IMR-90 (cell line): Measurements from ENCODE around the gene HLA-DQB1. TPM values are rescaled to one million over a fixed set of nuclear protein-coding genes. Genes with fewer than 3 reads are reported as not detected.

Experiments
- ATAC-seq: fragments of 200-7000 bp; cut with Tn5 transposase; 2 replicates; pipeline ENCODE4 v1.9.1; 2020; ENCODE audit warnings: low read depth, mild to moderate bottlenecking, moderate library complexity
- BruUV-seq: library from RNA; stranded (reverse); fragments of 400-500 nt; replicated peaks from 2 replicates; lab custom pipeline; 2021; lab: Mats Ljungman, UMichigan
- CTCF ChIA-PET: fragments of 300-600 bp; formaldehyde crosslinking; extraction: SDS; loops from one replicate; lab custom pipeline; 2021; ENCODE audit warnings: antibody characterized with exemption; lab: Yijun Ruan, JAX
- POLR2A ChIA-PET: fragments of 300-600 bp; sonication (Branson Sonifier 250); formaldehyde crosslinking; loops from one replicate; lab custom pipeline; 2022; ENCODE audit warnings: antibody characterized with exemption; ENCODE audit not compliant: unreplicated experiment; lab: Charles Lee
- DNase-seq: peaks from one replicate; pipeline ENCODE4 v3.0.0; 2013
- H2AFZ ChIP-seq: replicated peaks from 2 replicates; pipeline ENCODE3; 2013; ENCODE audit warnings: low read length, mild to moderate bottlenecking; ENCODE audit not compliant: poor library complexity
- H2AK5ac ChIP-seq: 2 replicates; pipeline ENCODE4 v1.6.1; 2013; ENCODE audit warnings: low read depth, low read length, inconsistent platforms
- H2AK9ac ChIP-seq: replicated peaks from 2 replicates; pipeline ENCODE3; 2013; ENCODE audit warnings: mild to moderate bottlenecking, low read depth, low read length, moderate library complexity; ENCODE audit not compliant: poor library complexity
- H2BK120ac ChIP-seq: 2 replicates; pipeline ENCODE4 v1.6.1; 2013; ENCODE audit warnings: low read depth, low read length, inconsistent platforms
- H2BK15ac ChIP-seq: 3 replicates; pipeline ENCODE4 v1.6.1; 2013; ENCODE audit warnings: low read depth, low read length, inconsistent platforms
- H2BK20ac ChIP-seq: 2 replicates; pipeline ENCODE4 v1.6.1; 2013; ENCODE audit warnings: low read depth, mild to moderate bottlenecking, inconsistent platforms, low read length, moderate library complexity
- H2BK5ac ChIP-seq: 2 replicates; pipeline ENCODE4 v1.6.1; 2013; ENCODE audit warnings: mild to moderate bottlenecking, low read depth, low read length, inconsistent platforms; ENCODE audit not compliant: poor library complexity, severe bottlenecking
- H3K14ac ChIP-seq: replicated peaks from 2 replicates; pipeline ENCODE4 v1.6.1; 2013; ENCODE audit warnings: low read depth, low read length, inconsistent platforms
- H3K18ac ChIP-seq: 2 replicates; pipeline ENCODE4 v1.6.1; 2013; ENCODE audit warnings: low read depth, low read length, control low read depth
- H3K23ac ChIP-seq: 2 replicates; pipeline ENCODE4 v1.6.1; 2013; ENCODE audit warnings: low read depth, low read length, inconsistent platforms
- H3K27ac ChIP-seq: 2 replicates; pipeline ENCODE4 v1.5.1; 2013; ENCODE audit warnings: mild to moderate bottlenecking, control low read depth, low read length; ENCODE audit not compliant: insufficient read depth
- H3K27me3 ChIP-seq: 2 replicates; pipeline ENCODE4 v1.6.1; 2013; ENCODE audit warnings: low read length; ENCODE audit not compliant: control insufficient read depth, insufficient read depth
- H3K36me3 ChIP-seq: 2 replicates; pipeline ENCODE4 v1.6.1; 2013; ENCODE audit warnings: low read length, mixed read lengths; ENCODE audit not compliant: control insufficient read depth, insufficient read depth
- H3K4ac ChIP-seq: 2 replicates; pipeline ENCODE4 v1.6.1; 2013; ENCODE audit warnings: low read depth, low read length, inconsistent platforms
- H3K4me1 ChIP-seq: 2 replicates; pipeline ENCODE4 v1.6.1; 2013; ENCODE audit warnings: low read length, mixed read lengths; ENCODE audit not compliant: control insufficient read depth, insufficient read depth
- H3K4me2 ChIP-seq: 2 replicates; pipeline ENCODE4 v1.6.1; 2013; ENCODE audit warnings: low read depth, mild to moderate bottlenecking, control low read depth, low read length, moderate library complexity
- H3K4me3 ChIP-seq: 2 replicates; pipeline ENCODE4 v1.5.1; 2013; ENCODE audit warnings: low read depth, mild to moderate bottlenecking, control low read depth, low read length, moderate library complexity; ENCODE audit not compliant: insufficient read depth
- H3K56ac ChIP-seq: 2 replicates; pipeline ENCODE4 v1.6.1; 2013; ENCODE audit warnings: low read length, inconsistent platforms; ENCODE audit not compliant: insufficient read depth; ENCODE audit errors: extremely low read depth
- H3K79me1 ChIP-seq, 2 experiments: 2 replicates each; pipeline ENCODE4 v1.6.1; 2013; ENCODE audit warnings: low read length in 2 of 2, inconsistent platforms in 1 of 2, low read depth in 1 of 2
- H3K9ac ChIP-seq: 2 replicates; pipeline ENCODE4 v1.6.1; 2013; ENCODE audit warnings: low read depth, low read length, control low read depth
- H3K9me1 ChIP-seq: 2 replicates; pipeline ENCODE4 v1.6.1; 2013; ENCODE audit warnings: low read length, inconsistent platforms; ENCODE audit not compliant: insufficient read depth
- H3K9me3 ChIP-seq: 2 replicates; pipeline ENCODE4 v1.6.1; 2013; ENCODE audit warnings: low read length; ENCODE audit not compliant: control insufficient read depth, insufficient read depth
- H4K20me1 ChIP-seq: 2 replicates; pipeline ENCODE4 v1.6.1; 2013; ENCODE audit warnings: low read length, inconsistent platforms; ENCODE audit not compliant: insufficient read depth
- H4K5ac ChIP-seq: 2 replicates; pipeline ENCODE4 v1.6.1; 2013; ENCODE audit warnings: mild to moderate bottlenecking, low read depth, low read length, control low read depth
- H4K8ac ChIP-seq, 2 experiments: 2 replicates each; pipeline ENCODE4 v1.6.1; 2013; ENCODE audit warnings: low read depth in 2 of 2, low read length in 2 of 2, control low read depth in 1 of 2, inconsistent platforms in 1 of 2
- H4K91ac ChIP-seq: 2 replicates; pipeline ENCODE4 v1.6.1; 2013; ENCODE audit warnings: low read depth, low read length, inconsistent platforms; ENCODE audit not compliant: insufficient read depth
- BHLHE40 ChIP-seq: fragments of 150-350 bp; IDR thresholded peaks from 2 replicates; pipeline ENCODE4 v1.6.1; 2016; ENCODE audit warnings: mild to moderate bottlenecking, low read depth, low read length
- CEBPB ChIP-seq: IDR thresholded peaks from 2 replicates; pipeline ENCODE4 v1.6.1; 2012; ENCODE audit warnings: low read depth, low read length, improper control_type of control experiment
- CHD1 ChIP-seq: IDR thresholded peaks from 2 replicates; pipeline ENCODE4 v1.6.1; 2012; ENCODE audit warnings: low read depth, low read length, improper control_type of control experiment
- MAZ ChIP-seq: IDR thresholded peaks from 2 replicates; pipeline ENCODE4 v1.6.1; 2012; ENCODE audit warnings: low read depth, mild to moderate bottlenecking, low read length, improper control_type of control experiment, moderate library complexity, borderline replicate concordance
- MXI1 ChIP-seq: IDR thresholded peaks from 2 replicates; pipeline ENCODE4 v1.6.1; 2012; ENCODE audit warnings: low read depth, mild to moderate bottlenecking, low read length, moderate library complexity, borderline replicate concordance
- NFE2L2 ChIP-seq: fragments of 150-350 bp; IDR thresholded peaks from 2 replicates; pipeline ENCODE4 v1.6.1; 2016; ENCODE audit warnings: low read depth, mild to moderate bottlenecking, low read length
- POLR2A ChIP-seq: IDR thresholded peaks from 2 replicates; pipeline ENCODE4 v1.6.1; 2012; ENCODE audit warnings: mild to moderate bottlenecking, low read depth, low read length
- RAD21 ChIP-seq: IDR thresholded peaks from 2 replicates; pipeline ENCODE4 v1.6.1; 2012; ENCODE audit warnings: low read length, improper control_type of control experiment
- RCOR1 ChIP-seq: IDR thresholded peaks from 2 replicates; pipeline ENCODE4 v1.6.1; 2012; ENCODE audit warnings: mild to moderate bottlenecking, low read length, improper control_type of control experiment; ENCODE audit not compliant: insufficient replicate concordance
- SMC3 ChIP-seq: fragments of 150-350 bp; IDR thresholded peaks from 2 replicates; pipeline ENCODE4 v1.6.1; 2016; ENCODE audit warnings: low read depth, mild to moderate bottlenecking, antibody characterized with exemption, low read length, moderate library complexity
- WGBS, 2 experiments: methylation state at CpG; one replicate each; pipeline versions ENCODE4 v1.1.5 to v1.1.7; 2013; ENCODE audit warnings: missing lambda C conversion rate in 2 of 2; ENCODE audit not compliant: insufficient read length in 1 of 2; ENCODE audit errors: extremely low coverage in 2 of 2; 5-methylcytosine and 5-hydroxymethylcytosine counted together
- dilution Hi-C: fragments of 300-500 bp; cut with HindIII; formaldehyde crosslinking; loops from one replicate; pipeline ENCODE4 v1.14.3; 2018; ENCODE audit warnings: low sequenced_read_pairs; ENCODE audit not compliant: unreplicated experiment
- in situ Hi-C: fragments of 300-500 bp; cut with MboI; formaldehyde crosslinking; loops from 3 replicates; pipeline ENCODE4 v1.14.3; 2019; ENCODE audit warnings: low sequenced_read_pairs, inconsistent platforms, mixed read lengths
- intact Hi-C: fragments of 100-400 bp; cut with micrococcal nuclease; formaldehyde crosslinking; loops from 2 replicates; pipeline ENCODE4 v1.10.0; 2022
- polyA plus RNA-seq, 3 experiments: library from polyadenylated mRNA; depleted of rRNA; stranded (reverse); fragments of >200 nt; gene quantifications; 2 replicates each; pipeline ENCODE4 v1.2.3, GENCODE V29; 2012; ENCODE audit warnings: low replicate concordance in 1 of 3
- total RNA-seq: library from RNA; depleted of rRNA; stranded (reverse); fragments of >200 nt; gene quantifications from 2 replicates; pipeline ENCODE4 v1.2.3, GENCODE V29; 2012
- TF ChIP-seq, protein P1 (sequence below): fragments of 150-350 bp; IDR thresholded peaks from 2 replicates; pipeline ENCODE4 v1.6.1; 2017; ENCODE audit warnings: mild to moderate bottlenecking, antibody characterized with exemption, low read length, low read depth
- TF ChIP-seq, protein P2 (sequence below): conservative IDR thresholded peaks from 2 replicates; pipeline ENCODE4 v1.5.1; 2012; ENCODE audit warnings: mild to moderate bottlenecking, low read depth, low read length, improper control_type of control experiment

HLA-DQB1 gene
- total and polyA plus RNA-seq, 2 of the 4 experiments (the other 2 are of a cell fraction): not detected

DNA sequence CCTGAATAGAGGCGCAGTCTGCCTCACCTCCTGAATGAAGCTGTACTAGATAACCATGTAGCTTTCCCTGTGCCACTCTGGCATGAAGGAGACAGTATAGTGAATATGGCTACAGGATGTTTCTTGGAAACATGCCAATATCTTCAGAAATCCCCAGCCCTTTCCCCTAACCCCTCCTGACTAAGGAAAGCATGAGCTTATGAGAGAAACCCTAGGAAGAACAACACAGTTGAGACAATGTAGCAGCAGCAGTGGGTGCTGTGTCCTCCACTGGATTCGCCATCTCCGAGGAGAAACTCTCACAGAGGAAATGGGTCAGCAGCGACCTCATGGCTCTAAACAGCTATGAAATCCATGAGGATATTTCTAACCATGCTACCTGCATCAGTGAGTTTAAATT lies 22.6 kb downstream of the HLA-DQB1 start:
- Histone ChIP-seq H4K5ac (no peak overlapping the region), H4K8ac (no peak overlapping the region), H3K4me1 (no peaks in the 10 kb centered on the region), H4K20me1 (no peaks in the 10 kb centered on the region), H3K27me3 (no peaks in the 10 kb centered on the region), H3K4ac (no peak overlapping the region), H3K23ac (no peak overlapping the region), H3K36me3 (no peaks in the 10 kb centered on the region), H3K4me2 (no peak overlapping the region), H3K79me1 (no peaks in the 10 kb centered on the region), H2BK120ac (no peak overlapping the region), H3K56ac (no peak overlapping the region), H3K14ac (no peak overlapping the region), H2AFZ (no peak overlapping the region), H3K9me3 (no peaks in the 10 kb centered on the region), H3K9me1 (no peaks in the 10 kb centered on the region), H4K91ac (no peak overlapping the region), H2AK5ac (no peak overlapping the region), H3K18ac (no peak overlapping the region), H3K27ac (no peak overlapping the region), H2BK15ac (no peak overlapping the region), H3K9ac (no peak overlapping the region), H2BK5ac (no peak overlapping the region), H3K4me3 (no peak overlapping the region), H2AK9ac (no peak overlapping the region), H2BK20ac (no peak overlapping the region)
- CTCF ChIA-PET: no interaction called here
- TF ChIP-seq CEBPB: no peak
- no peak for TF ChIP-seq BHLHE40
- TF ChIP-seq, protein P1, sequence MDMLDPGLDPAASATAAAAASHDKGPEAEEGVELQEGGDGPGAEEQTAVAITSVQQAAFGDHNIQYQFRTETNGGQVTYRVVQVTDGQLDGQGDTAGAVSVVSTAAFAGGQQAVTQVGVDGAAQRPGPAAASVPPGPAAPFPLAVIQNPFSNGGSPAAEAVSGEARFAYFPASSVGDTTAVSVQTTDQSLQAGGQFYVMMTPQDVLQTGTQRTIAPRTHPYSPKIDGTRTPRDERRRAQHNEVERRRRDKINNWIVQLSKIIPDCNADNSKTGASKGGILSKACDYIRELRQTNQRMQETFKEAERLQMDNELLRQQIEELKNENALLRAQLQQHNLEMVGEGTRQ: no peak
- no peak for TF ChIP-seq SMC3
- TF ChIP-seq CHD1: no peak
- TF ChIP-seq RAD21: no peak
- TF ChIP-seq, protein P2, sequence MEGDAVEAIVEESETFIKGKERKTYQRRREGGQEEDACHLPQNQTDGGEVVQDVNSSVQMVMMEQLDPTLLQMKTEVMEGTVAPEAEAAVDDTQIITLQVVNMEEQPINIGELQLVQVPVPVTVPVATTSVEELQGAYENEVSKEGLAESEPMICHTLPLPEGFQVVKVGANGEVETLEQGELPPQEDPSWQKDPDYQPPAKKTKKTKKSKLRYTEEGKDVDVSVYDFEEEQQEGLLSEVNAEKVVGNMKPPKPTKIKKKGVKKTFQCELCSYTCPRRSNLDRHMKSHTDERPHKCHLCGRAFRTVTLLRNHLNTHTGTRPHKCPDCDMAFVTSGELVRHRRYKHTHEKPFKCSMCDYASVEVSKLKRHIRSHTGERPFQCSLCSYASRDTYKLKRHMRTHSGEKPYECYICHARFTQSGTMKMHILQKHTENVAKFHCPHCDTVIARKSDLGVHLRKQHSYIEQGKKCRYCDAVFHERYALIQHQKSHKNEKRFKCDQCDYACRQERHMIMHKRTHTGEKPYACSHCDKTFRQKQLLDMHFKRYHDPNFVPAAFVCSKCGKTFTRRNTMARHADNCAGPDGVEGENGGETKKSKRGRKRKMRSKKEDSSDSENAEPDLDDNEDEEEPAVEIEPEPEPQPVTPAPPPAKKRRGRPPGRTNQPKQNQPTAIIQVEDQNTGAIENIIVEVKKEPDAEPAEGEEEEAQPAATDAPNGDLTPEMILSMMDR: no peak
- no peak for TF ChIP-seq RCOR1
- no peak for TF ChIP-seq MXI1
- no peak for TF ChIP-seq MAZ
- TF ChIP-seq POLR2A: no peak
- TF ChIP-seq NFE2L2: no peak
- no peak for DNase-seq
- dilution Hi-C loops (no loop called here), intact Hi-C loops (no loop called here), in situ Hi-C loops (no loop called here)
- no CpG with 5 or more reads among the region's 4 CpGs for WGBS, 2 experiments
- POLR2A ChIA-PET: no interaction called here
- ATAC-seq: no peak
- no TSS peak for BruUV-seq
